ENCODE results near the gene FAM120C.

Gene FAM120C

GRCh38 chrX:54043541-54044125, 139.4 kb downstream of the FAM120C start:
- peak overlapping the region; percentile 95 for H3K27ac ChIP-seq

GRCh38 chrX:54043056-54043455, 140.0 kb downstream of the FAM120C start:
- peak overlapping the region; percentile 95 for H3K27ac ChIP-seq
- TF ChIP-seq ZFX (IDR thresholded peaks at IDR 0.05; ENCODE audit: borderline replicate concordance) (no peak), CTCF (IDR thresholded peaks at IDR 0.05) (no peak)

More at GRCh38 chrX:54043541-54044125, 139.4 kb downstream of the FAM120C start:
- TF ChIP-seq CTCF (IDR thresholded peaks at IDR 0.05) = no peak
- no peak for TF ChIP-seq ZFX (IDR thresholded peaks at IDR 0.05; ENCODE audit: borderline replicate concordance)

GRCh38 chrX:54042609-54043021, 140.4 kb downstream of the FAM120C start:
- no peak overlapping the region for H3K27ac ChIP-seq
- TF ChIP-seq ZFX (IDR thresholded peaks at IDR 0.05; ENCODE audit: borderline replicate concordance) (no peak), CTCF (IDR thresholded peaks at IDR 0.05) (no peak)

- TF ChIP-seq ZFX (IDR thresholded peaks at IDR 0.05; ENCODE audit: borderline replicate concordance) = no peak
- no peak for TF ChIP-seq CTCF (IDR thresholded peaks at IDR 0.05)
- H3K27ac ChIP-seq = peak overlapping the region; percentile 38
Observed at GRCh38 chrX:54030329-54030728, 152.7 kb downstream of the FAM120C start.

GRCh38 chrX:54029529-54030143, 153.4 kb downstream of the FAM120C start:
- TF ChIP-seq ZFX (IDR thresholded peaks at IDR 0.05; ENCODE audit: borderline replicate concordance) (no peak), CTCF (IDR thresholded peaks at IDR 0.05) (no peak)
- H3K27ac ChIP-seq = peak overlapping the region; percentile 38

GRCh38 chrX:54024350-54024749, 158.7 kb downstream of the FAM120C start:
- no peak overlapping the region for H3K27ac ChIP-seq
- TF ChIP-seq CTCF (IDR thresholded peaks at IDR 0.05) (no peak), ZFX (IDR thresholded peaks at IDR 0.05; ENCODE audit: borderline replicate concordance) (no peak)

All from 22Rv1 (cell line).